GM12801 (cell line): ENCODE data around the gene PCDH18.

Experiments
- TF ChIP-seq, protein P1 (sequence below): IDR thresholded peaks from one replicate; pipeline ENCODE4 v1.5.1; 2011; ENCODE audit warnings: control low read depth; ENCODE audit not compliant: insufficient read length; ENCODE audit errors: extremely low read depth

PCDH18 gene

GRCh38 chr4:137510557-137511265 lies 21.6 kb downstream of the PCDH18 start:
- TF ChIP-seq, protein P1, sequence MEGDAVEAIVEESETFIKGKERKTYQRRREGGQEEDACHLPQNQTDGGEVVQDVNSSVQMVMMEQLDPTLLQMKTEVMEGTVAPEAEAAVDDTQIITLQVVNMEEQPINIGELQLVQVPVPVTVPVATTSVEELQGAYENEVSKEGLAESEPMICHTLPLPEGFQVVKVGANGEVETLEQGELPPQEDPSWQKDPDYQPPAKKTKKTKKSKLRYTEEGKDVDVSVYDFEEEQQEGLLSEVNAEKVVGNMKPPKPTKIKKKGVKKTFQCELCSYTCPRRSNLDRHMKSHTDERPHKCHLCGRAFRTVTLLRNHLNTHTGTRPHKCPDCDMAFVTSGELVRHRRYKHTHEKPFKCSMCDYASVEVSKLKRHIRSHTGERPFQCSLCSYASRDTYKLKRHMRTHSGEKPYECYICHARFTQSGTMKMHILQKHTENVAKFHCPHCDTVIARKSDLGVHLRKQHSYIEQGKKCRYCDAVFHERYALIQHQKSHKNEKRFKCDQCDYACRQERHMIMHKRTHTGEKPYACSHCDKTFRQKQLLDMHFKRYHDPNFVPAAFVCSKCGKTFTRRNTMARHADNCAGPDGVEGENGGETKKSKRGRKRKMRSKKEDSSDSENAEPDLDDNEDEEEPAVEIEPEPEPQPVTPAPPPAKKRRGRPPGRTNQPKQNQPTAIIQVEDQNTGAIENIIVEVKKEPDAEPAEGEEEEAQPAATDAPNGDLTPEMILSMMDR, result no peak

DNA sequence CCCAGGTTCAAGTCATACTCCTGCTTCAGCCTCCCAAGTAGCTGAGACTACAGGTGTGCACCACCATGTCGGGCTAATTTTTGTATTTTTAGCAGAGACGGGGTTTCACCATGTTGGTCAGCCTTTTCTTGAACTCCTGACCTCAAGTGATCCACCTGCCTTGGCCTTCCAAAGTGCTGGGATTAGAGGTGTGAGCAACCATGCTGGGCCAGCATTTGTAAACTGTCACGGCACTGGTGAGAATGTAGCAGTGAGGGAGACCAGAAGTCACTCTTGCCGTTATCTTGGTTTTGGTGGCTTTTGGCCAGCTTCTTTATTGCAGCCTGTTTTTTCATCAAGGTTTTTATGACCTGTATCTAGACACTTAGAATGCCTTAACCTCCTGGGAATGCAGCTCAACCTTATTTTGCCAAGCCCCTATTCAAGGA lies 22.4 kb downstream of the PCDH18 start:
- TF ChIP-seq, protein P1, result no peak

GRCh38 chr4:137502339-137503129 lies 29.8 kb downstream of the PCDH18 start:
- TF ChIP-seq, protein P1, result no peak

DNA sequence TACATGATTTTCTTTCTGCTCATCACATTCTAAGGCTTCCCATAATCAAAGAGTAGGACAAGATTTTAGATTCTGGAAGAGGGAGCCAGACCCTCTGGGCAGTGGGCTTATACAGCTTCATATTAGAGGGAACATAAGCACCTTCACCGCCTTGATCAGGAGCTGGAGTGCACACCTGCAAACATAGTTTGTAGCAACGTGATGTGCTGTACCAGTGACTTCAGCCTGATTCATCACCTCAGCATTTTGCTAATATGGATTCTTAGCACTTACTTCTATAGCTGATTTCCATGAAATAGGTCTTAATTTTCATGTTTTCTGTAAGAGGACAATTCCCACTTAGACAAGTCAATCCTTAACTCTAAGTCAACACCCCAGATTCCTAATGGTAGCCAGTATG lies 36.7 kb downstream of the PCDH18 start:
- TF ChIP-seq, protein P1, result no peak

DNA sequence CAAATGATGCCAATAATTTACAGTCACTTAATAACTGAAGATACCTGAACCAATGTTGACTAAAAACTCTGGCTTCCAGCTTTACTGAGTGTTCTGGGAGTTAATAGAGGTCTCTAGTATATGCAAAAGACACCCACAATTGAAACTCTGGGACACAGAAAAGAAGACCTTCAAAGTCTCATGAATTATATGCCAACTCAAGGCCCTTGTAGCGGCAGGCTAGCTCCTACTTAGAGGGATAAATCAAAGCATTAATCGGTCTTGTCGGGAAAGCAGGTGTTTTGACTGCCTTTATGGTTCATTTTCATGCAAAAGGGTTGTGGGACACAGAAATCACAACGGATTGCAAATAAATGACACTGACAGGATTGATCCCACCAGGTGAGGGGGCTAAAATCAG lies 55.9 kb downstream of the PCDH18 start:
- TF ChIP-seq, protein P1, result no peak

DNA sequence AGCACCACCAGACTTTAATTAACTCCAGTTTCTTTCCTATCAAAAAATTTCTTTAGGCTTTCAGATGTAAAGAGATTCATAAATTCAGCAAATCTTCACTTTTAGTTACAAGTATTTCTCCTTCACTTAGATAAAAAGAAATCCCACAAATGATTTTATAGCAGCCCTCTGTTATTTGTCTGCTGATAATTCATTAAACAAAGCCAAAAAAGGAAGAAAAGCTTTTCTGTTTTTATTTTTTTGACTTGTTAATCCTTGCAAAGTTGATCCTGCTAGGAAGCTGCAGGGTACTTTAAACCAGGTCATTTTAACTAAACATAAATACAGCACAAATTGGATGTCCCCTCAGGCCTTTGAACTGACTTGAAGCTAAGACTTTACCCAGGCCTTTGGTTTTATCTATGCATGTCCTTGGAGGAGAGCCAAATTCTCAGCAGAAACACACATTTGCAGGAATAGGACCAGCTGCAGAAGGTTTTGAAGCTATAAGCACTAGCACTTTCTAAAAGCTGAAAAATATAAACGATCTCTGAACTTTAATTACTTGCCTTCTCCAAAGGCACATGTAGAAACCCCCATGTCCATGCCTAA lies 57.5 kb downstream of the PCDH18 start:
- TF ChIP-seq, protein P1, result no peak

- TF ChIP-seq, protein P1, result no peak
These were observed 60.4 kb downstream of the PCDH18 start for GRCh38 chr4:137471895-137472294.
